ENCODE results near the gene EPX.

- no peak for TF ChIP-seq CTCF (IDR thresholded peaks at IDR 0.05)
- TF ChIP-seq POLR2A (IDR thresholded peaks at IDR 0.05): no peak
Observed at GRCh38 chr17:58187675-58188074, 4.9 kb upstream of the EPX start.
